GM18519 (cell line): ENCODE measurements around the gene FBXL7.

Experiments
- ATAC-seq: cut with Tn5 transposase; IDR thresholded peaks from one replicate; pipeline ENCODE4 v1.9.1; 2021; ENCODE audit warnings: mild to moderate bottlenecking, moderate library complexity; ENCODE audit not compliant: unreplicated experiment, low FRiP score

The FBXL7 gene

GRCh38 chr5:15574806-15575325 is 74.9 kb downstream of the FBXL7 start:
- no peak for ATAC-seq

GRCh38 chr5:15575666-15576065 is 75.7 kb downstream of the FBXL7 start:
- ATAC-seq = no peak

DNA sequence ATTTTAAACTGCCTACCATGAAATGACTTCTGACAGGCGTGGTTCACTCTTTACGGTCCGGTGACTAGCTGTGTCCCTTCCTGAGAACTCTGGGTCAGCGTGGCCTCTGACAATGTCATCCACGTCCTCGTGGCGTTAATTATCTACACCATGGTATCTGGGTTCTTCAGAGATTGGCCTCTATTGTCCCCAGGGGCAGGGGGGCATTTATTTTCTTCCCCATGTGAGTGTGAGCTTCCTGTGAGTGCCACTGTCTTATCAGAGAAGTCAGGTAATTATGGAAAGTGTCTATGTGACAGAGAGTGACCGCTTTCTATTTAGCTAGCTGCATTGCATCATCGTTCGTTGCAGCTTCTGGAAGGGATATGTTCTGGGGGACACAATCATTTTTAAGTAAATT is 77.2 kb downstream of the FBXL7 start:
- no peak for ATAC-seq

DNA sequence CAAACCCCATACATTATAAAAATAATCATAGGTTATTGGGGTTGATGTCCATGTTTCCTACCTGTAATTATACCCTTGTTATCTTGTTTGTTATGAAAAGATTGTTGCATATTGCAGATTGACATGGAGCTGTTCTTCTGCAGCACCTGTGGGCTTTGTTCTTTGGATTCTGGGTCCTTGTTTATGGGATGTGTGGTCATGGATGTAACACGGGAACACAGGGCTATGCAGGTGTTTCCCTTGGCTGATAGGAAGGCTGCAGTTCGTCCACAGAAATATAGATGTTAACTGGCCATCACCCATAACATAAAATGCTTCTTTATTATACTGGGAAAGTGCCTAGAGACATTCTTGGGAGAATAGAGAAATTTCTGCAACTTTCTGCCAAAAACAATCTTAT is 77.9 kb downstream of the FBXL7 start:
- no peak for ATAC-seq

- no peak for ATAC-seq
Measured at GRCh38 chr5:15579193-15579990, 79.4 kb downstream of the FBXL7 start.

GRCh38 chr5:15584528-15584927 is 84.5 kb downstream of the FBXL7 start:
- ATAC-seq = no peak

DNA sequence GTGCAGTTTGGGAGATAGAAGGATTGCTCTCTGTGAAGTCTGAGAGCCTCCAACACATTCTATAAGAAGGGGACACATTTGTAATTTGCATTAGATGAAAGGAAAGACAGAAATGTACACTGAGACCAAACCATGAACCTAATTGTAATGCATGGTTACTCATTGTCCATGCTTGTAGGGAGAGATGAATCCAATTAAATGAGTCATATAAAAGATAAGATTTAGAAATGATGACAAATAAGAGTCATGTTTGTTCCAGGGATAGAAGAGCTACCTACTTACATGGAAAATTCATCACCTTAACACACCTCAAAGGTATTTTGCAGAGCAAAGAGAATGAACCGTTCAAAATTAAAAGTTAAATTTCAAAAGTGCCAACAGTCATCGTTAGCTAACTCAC is 85.1 kb downstream of the FBXL7 start:
- no peak for ATAC-seq

- ATAC-seq = no peak
Measured at GRCh38 chr5:15585841-15586591, 86.0 kb downstream of the FBXL7 start.

GRCh38 chr5:15587916-15588315 is 87.9 kb downstream of the FBXL7 start:
- ATAC-seq = no peak

DNA sequence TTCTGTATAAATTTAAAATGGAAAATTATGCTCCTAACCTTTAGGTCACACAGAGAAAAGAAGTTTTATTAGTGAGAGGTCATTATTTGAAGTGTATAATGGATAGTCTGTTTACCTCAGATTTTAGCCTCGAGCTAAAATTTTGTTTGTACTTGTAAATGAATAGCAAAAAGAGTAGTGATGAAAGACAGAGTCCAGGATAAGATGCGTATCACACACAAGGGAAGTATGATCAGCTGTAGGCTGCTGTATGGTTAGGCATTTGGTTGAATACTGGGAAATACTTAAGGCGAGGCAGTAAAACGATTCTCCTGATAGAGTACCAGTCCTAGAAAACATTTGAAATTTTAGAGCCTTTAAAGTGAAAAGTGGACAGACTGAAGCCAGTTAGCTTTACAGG is 92.7 kb downstream of the FBXL7 start:
- no peak for ATAC-seq

DNA sequence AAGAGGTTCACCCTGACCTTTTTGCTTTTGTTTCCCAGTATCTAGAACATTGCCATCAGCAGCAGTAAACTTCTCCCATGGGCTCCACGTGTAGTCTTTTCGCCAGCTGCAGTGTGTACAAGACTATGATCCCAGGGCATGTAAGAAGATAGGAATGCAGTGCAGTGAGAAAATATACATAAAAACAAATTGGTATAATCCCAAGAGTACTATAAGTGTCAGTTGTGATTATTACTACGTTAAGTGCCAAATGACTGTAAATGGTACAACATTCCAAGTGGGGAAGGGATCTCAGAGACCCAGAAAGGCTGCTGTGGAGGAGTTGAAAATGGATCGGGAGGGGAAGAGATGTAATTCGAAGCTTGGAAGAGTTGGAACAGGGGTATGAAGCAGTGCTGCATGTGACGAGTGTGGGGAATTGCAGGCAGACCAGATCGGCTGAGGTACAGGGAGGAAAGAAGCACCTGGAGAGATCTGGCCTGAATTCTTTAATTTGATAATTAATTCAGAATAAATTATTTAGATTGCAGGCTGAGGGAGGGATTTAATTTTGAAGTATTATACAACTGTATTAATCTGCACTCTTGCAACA is 95.1 kb downstream of the FBXL7 start:
- ATAC-seq = no peak

DNA sequence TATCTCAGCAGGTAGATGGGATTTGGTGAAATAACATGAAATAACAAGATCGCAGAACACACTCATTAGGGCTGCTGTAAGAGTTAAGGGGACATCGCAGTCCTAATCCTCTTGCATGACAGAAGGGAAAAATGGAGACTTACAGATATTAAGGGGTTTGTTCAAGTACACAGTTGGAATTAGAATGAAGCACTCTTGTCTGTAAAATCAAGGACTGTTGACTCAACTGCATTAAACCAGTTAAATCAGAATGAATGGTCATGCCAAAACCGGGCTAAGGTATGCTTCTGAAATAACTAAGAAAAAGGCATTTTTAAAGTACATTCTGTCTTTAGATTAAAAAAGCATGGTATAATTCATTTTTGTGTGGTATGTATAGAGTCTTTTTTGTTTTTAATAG is 95.9 kb downstream of the FBXL7 start:
- ATAC-seq = no peak

GRCh38 chr5:15596936-15597335 is 97.0 kb downstream of the FBXL7 start:
- ATAC-seq = no peak

GRCh38 chr5:15597804-15598203 is 97.8 kb downstream of the FBXL7 start:
- no peak for ATAC-seq

- ATAC-seq = peak; percentile 43
Measured at GRCh38 chr5:15598294-15598902, 98.4 kb downstream of the FBXL7 start.

GRCh38 chr5:15600035-15600434 is 100.1 kb downstream of the FBXL7 start:
- no peak for ATAC-seq

GRCh38 chr5:15601274-15601673 is 101.3 kb downstream of the FBXL7 start:
- ATAC-seq = no peak

DNA sequence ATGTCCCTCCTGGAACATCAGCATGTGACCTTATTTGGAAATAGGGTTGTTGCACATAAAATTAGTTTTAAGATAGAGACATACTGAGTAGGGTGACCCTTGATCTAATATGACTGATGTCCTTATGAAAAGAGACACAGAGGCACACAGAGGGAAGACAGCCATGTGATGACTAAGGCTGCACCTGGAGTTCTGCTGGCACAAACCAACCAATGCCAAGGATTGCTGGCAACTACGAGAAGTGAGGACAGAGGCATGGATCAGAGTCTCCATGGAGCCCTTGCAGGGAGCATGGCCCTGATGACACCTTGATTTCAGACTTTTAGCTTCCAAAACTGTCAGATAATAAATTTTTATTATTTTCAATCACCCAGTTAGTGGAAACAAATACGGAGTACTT is 101.9 kb downstream of the FBXL7 start:
- ATAC-seq = no peak

GRCh38 chr5:15604986-15605385 is 105.0 kb downstream of the FBXL7 start:
- no peak for ATAC-seq

GRCh38 chr5:15606197-15606596 is 106.2 kb downstream of the FBXL7 start:
- no peak for ATAC-seq

DNA sequence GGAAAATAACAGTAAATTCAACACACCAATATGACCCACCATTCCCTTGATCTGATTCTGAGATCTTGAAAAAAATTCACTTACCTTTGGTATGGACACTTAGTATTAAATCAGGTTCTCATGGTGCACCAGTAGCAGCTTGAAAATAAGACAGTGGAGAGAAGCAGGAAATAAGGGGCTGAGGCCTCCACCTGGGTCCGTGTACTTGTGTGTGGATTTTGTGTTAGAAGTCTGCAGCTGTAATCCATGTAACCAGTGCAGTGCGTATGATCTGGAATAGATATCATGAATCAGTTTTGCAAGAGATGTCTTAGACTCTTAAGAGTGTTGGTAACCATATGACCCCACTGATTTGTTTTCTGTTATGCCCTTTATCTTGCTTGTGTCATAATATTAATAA is 107.1 kb downstream of the FBXL7 start:
- ATAC-seq = no peak
